HepG2 (cell line): ENCODE data around the gene STXBP5L.

Source experiments
- AGO1 ChIP-seq: fragments of 200-400 bp; formaldehyde crosslinking; IDR thresholded peaks from 2 replicates; pipeline ENCODE4 v1.6.1; 2017; ENCODE audit warnings: mild to moderate bottlenecking, low read depth, low read length, moderate library complexity; ENCODE audit not compliant: poor library complexity, severe bottlenecking
- BATF2 ChIP-seq: sonication (generic); formaldehyde crosslinking; IDR thresholded peaks from 2 replicates; pipeline ENCODE4 v1.8.0; 2022; ENCODE audit warnings: mild to moderate bottlenecking, missing genetic modification reagents, moderate library complexity
- CTCF ChIP-seq: sonication (generic); formaldehyde crosslinking; IDR thresholded peaks from 2 replicates; pipeline ENCODE4 v1.5.0; 2020; ENCODE audit warnings: mild to moderate bottlenecking, missing genetic modification reagents, moderate library complexity
- DPF2 ChIP-seq: sonication (generic); formaldehyde crosslinking; IDR thresholded peaks from 2 replicates; pipeline ENCODE4 v1.4.0; 2020; ENCODE audit warnings: mild to moderate bottlenecking, low read depth, missing genetic modification reagents, borderline replicate concordance
- HIC2 ChIP-seq: sonication (generic); formaldehyde crosslinking; IDR thresholded peaks from 2 replicates; pipeline ENCODE4 v1.9.0; 2022; ENCODE audit warnings: low read depth, missing genetic modification reagents
- MYC ChIP-seq: sonication (generic); formaldehyde crosslinking; IDR thresholded peaks from 2 replicates; pipeline ENCODE4 v1.9.0; 2021; ENCODE audit warnings: missing genetic modification reagents, borderline replicate concordance
- NFE2L2 ChIP-seq: fragments of 150-350 bp; IDR thresholded peaks from 2 replicates; pipeline ENCODE4 v1.6.1; 2014; ENCODE audit warnings: low read length
- NFRKB ChIP-seq: fragments of 450-650 bp; IDR thresholded peaks from 2 replicates; pipeline ENCODE4 v1.6.1; 2017
- PPARG ChIP-seq: conservative IDR thresholded peaks from 2 replicates; pipeline ENCODE4 v1.6.1; 2016; ENCODE audit warnings: missing biosample characterization, missing genetic modification reagents
- RBFOX2 ChIP-seq: fragments of 200-400 bp; formaldehyde crosslinking; IDR thresholded peaks from 2 replicates; pipeline ENCODE4 v1.6.1; 2017; ENCODE audit warnings: low read depth, mild to moderate bottlenecking, low read length
- ZNF558 ChIP-seq: sonication (generic); formaldehyde crosslinking; IDR thresholded peaks from 2 replicates; pipeline ENCODE4 v1.9.0; 2022; ENCODE audit warnings: mild to moderate bottlenecking, missing genetic modification reagents, borderline replicate concordance
- ZSCAN29 ChIP-seq: sonication (generic); formaldehyde crosslinking; conservative IDR thresholded peaks from 2 replicates; pipeline ENCODE4 v1.4.0; 2020; ENCODE audit warnings: mild to moderate bottlenecking, missing genetic modification reagents
- ZUFSP ChIP-seq: sonication (generic); formaldehyde crosslinking; IDR thresholded peaks from 2 replicates; pipeline ENCODE4 v1.9.0; 2021; ENCODE audit warnings: missing genetic modification reagents, mild to moderate bottlenecking, borderline replicate concordance

GRCh38 chr3:121072133-121072532 is 164.1 kb downstream of the STXBP5L start:
- TF ChIP-seq MYC (CRISPR knock-in tag): no peak
- TF ChIP-seq HIC2 (CRISPR knock-in tag): no peak
- TF ChIP-seq RBFOX2: no peak
- no peak for TF ChIP-seq ZUFSP (CRISPR knock-in tag)
- TF ChIP-seq DPF2 (CRISPR knock-in tag): no peak
- TF ChIP-seq CTCF: no peak
- no peak for TF ChIP-seq AGO1
- TF ChIP-seq NFE2L2: no peak
- TF ChIP-seq BATF2 (CRISPR knock-in tag): no peak
- TF ChIP-seq NFRKB: no peak
- no peak for TF ChIP-seq ZNF558 (CRISPR knock-in tag)
- TF ChIP-seq PPARG (CRISPR knock-in tag): no peak
- no peak for TF ChIP-seq ZSCAN29 (CRISPR knock-in tag)
